Kidney epithelial cell (primary cell): ENCODE data around the gene POLR2H. TPM values are rescaled to one million over a fixed set of nuclear protein-coding genes. Genes with fewer than 3 reads are reported as not detected.

ENCODE experiments used
- DNase-seq: peaks from one replicate; pipeline ENCODE4 v3.0.0-alpha.2; 2010; ENCODE audit warnings: low read depth
- H3K27me3 ChIP-seq: 2 replicates; pipeline ENCODE4 v1.6.0; 2011; ENCODE audit warnings: low read length; ENCODE audit not compliant: control insufficient read depth, insufficient read depth
- H3K36me3 ChIP-seq: 2 replicates; pipeline ENCODE4 v1.5.1; 2011; ENCODE audit warnings: low read length; ENCODE audit not compliant: control insufficient read depth, insufficient read depth
- H3K4me3 ChIP-seq: 2 replicates; pipeline ENCODE4 v1.5.1; 2011; ENCODE audit warnings: low read depth, mild to moderate bottlenecking, control low read depth, low read length
- CTCF ChIP-seq: IDR thresholded peaks from 2 replicates; pipeline ENCODE4 v1.5.1; 2011; ENCODE audit warnings: mild to moderate bottlenecking, moderate library complexity, low read length, control low read depth, inconsistent platforms; ENCODE audit not compliant: insufficient read depth, poor library complexity, severe bottlenecking
- total RNA-seq: library from RNA; depleted of rRNA; stranded (reverse); fragments of >200 nt; gene quantifications from 2 replicates; pipeline ENCODE4 v1.2.3, GENCODE V29; 2015

POLR2H gene
- total RNA-seq, 1 donor from 2014 or later, result 79.8 TPM

- Histone ChIP-seq H3K4me3 (no peak overlapping the region), H3K27me3 (peaks cover 71% of the 10 kb centered on the region), H3K36me3 (no peaks in the 10 kb centered on the region)
- no peak for TF ChIP-seq CTCF
- no peak for DNase-seq
Measured at GRCh38 chr3:184384342-184384741, 22.8 kb downstream of the POLR2H start.

GRCh38 chr3:184384856-184385422 lies 23.4 kb downstream of the POLR2H start:
- H3K27me3 ChIP-seq, result peaks cover 74% of the 10 kb centered on the region
- no peak for TF ChIP-seq CTCF
- DNase-seq, result no peak
- H3K36me3 ChIP-seq, result no peaks in the 10 kb centered on the region
- no peak overlapping the region for H3K4me3 ChIP-seq

- TF ChIP-seq CTCF, result no peak
- H3K36me3 ChIP-seq, result no peaks in the 10 kb centered on the region
- no peak for DNase-seq
- no peak overlapping the region for H3K4me3 ChIP-seq
- H3K27me3 ChIP-seq, result peaks cover 67% of the 10 kb centered on the region
Measured at GRCh38 chr3:184386047-184386806, 24.7 kb downstream of the POLR2H start.

- no peak for DNase-seq
Measured at GRCh38 chr3:184387174-184387714, 25.7 kb downstream of the POLR2H start.

GRCh38 chr3:184388164-184388935 lies 26.8 kb downstream of the POLR2H start:
- no peaks in the 10 kb centered on the region for H3K36me3 ChIP-seq
- no peak for TF ChIP-seq CTCF
- H3K27me3 ChIP-seq, result peaks cover 47% of the 10 kb centered on the region
- no peak overlapping the region for H3K4me3 ChIP-seq
- no peak for DNase-seq

More at GRCh38 chr3:184387174-184387714, 25.7 kb downstream of the POLR2H start:
- no peak for TF ChIP-seq CTCF
- Histone ChIP-seq H3K27me3 (peaks cover 58% of the 10 kb centered on the region), H3K4me3 (no peak overlapping the region), H3K36me3 (no peaks in the 10 kb centered on the region)
